ENCODE measurements around the gene ZNF8. TPM values are rescaled to one million over a fixed set of nuclear protein-coding genes. Genes with fewer than 3 reads are reported as not detected.

Gene ZNF8
- polyA plus RNA-seq, 2 of the 4 experiments (the other 2 are of a cell fraction) = 2.3 to 4.0 TPM

- Histone ChIP-seq H3K9me3 (peaks cover 88% of the 10 kb centered on the region), H3K27ac (no peak overlapping the region), H3K4me3 (no peak overlapping the region), H3K4me2 (no peak overlapping the region), H3K4me1 (no peaks in the 10 kb centered on the region)
- ChIA-PET POLR2A (interaction anchor here (2.0 kb wide), 1 partner anchor 85 kb away, joined by 15 read pairs; the partner anchor contains the start of gene ZNF497), CTCF (interaction anchor here (0.5 to 1.9 kb wide), 2 partner anchors 243 to 325 kb away, joined by 5 to 7 read pairs; partner anchors contain the start of gene ZBTB45)
- TF ChIP-seq GATA3 (IDR thresholded peaks at IDR 0.05; ENCODE audit: borderline replicate concordance) = no peak
- TF ChIP-seq CTCF (IDR thresholded peaks at IDR 0.05) = no peak
- TF ChIP-seq HOXA7 (CRISPR knock-in tag; IDR thresholded peaks at IDR 0.05) = no peak
- no peak for TF ChIP-seq BHLHE40 (IDR thresholded peaks at IDR 0.05; ENCODE audit: low read depth, low read length)
- no peak for TF ChIP-seq POLR2AphosphoS2 (conservative IDR thresholded peaks at IDR 0.05; ENCODE audit: low read length)
- no peak for TF ChIP-seq MAZ (IDR thresholded peaks at IDR 0.05; ENCODE audit: borderline replicate concordance, low read depth, low read length)
- no peak for TF ChIP-seq MYC (IDR thresholded peaks at IDR 0.05; ENCODE audit: borderline replicate concordance, low read length)
- TF ChIP-seq NFE2L2 (conservative IDR thresholded peaks at IDR 0.05; ENCODE audit: low read length) = no peak
- no peak for TF ChIP-seq SREBF2 (IDR thresholded peaks at IDR 0.05)
- no peak for TF ChIP-seq EHMT2 (IDR thresholded peaks at IDR 0.05; ENCODE audit: low read depth)
- no peak for TF ChIP-seq ELK1 (IDR thresholded peaks at IDR 0.05; ENCODE audit: low read depth, low read length)
- no peak for TF ChIP-seq FOSB (CRISPR knock-in tag; IDR thresholded peaks at IDR 0.05)
- TF ChIP-seq JUN (IDR thresholded peaks at IDR 0.05) = no peak
- TF ChIP-seq HMGXB4 (CRISPR knock-in tag; IDR thresholded peaks at IDR 0.05; ENCODE audit: borderline replicate concordance) = no peak
- TF ChIP-seq JUNB (IDR thresholded peaks at IDR 0.05) = no peak
- no peak for TF ChIP-seq ZC3H11A (IDR thresholded peaks at IDR 0.05)
- no peak for TF ChIP-seq SMC3 (IDR thresholded peaks at IDR 0.05)
- no peak for DNase-seq (ENCODE audit: low read depth in 1 of 2, low spot score in 1 of 2)
- no peak for FAIRE-seq
- ATAC-seq = no peak
- WGBS (ENCODE audit: missing lambda C conversion rate) = 97% methylated on average over 7 of the region's 7 CpGs
Observed at GRCh38 chr19:58277197-58277596, 1.6 kb upstream of the ZNF8 start.

- ATAC-seq = peak in 1 of 2 experiments; percentile 6; a peak in 3 of 6 replicates
- CTCF ChIA-PET = interaction anchor here (0.6 kb wide), 1 partner anchor 251 kb away, joined by 3 read pairs; no protein-coding TSS in a partner anchor
- Histone ChIP-seq H3K4me1 (no peaks in the 10 kb centered on the region), H3K9me3 (peaks cover 88% of the 10 kb centered on the region), H3K27ac (peak overlapping the region; percentile 81 to 92), H3K4me3 (peak overlapping the region; percentile 85), H3K4me2 (peak overlapping the region; percentile 71)
- no peak for FAIRE-seq
- 48% methylated on average over 25 of the region's 25 CpGs for WGBS (ENCODE audit: missing lambda C conversion rate)
- TF ChIP-seq KDM5A (IDR thresholded peaks at IDR 0.05) = no peak
- no peak for TF ChIP-seq ESRRA (IDR thresholded peaks at IDR 0.05; ENCODE audit: borderline replicate concordance, low read length)
- no peak for TF ChIP-seq FOSL2 (IDR thresholded peaks at IDR 0.05)
- TF ChIP-seq FOSL2 (CRISPR knock-in tag; IDR thresholded peaks at IDR 0.05) = no peak
- TF ChIP-seq PHF8 (IDR thresholded peaks at IDR 0.05; ENCODE audit: borderline replicate concordance, low read depth) = peak; percentile 79; the same call in 1 of the 2 replicates
- peak; percentile 60; the same call in 1 of the 2 replicates for TF ChIP-seq HOXB13 (CRISPR knock-in tag; IDR thresholded peaks at IDR 0.05; ENCODE audit: low read depth)
- no peak for TF ChIP-seq MAX (IDR thresholded peaks at IDR 0.05)
- no peak for TF ChIP-seq HES2 (IDR thresholded peaks at IDR 0.05)
- no peak for TF ChIP-seq CTCF (IDR thresholded peaks at IDR 0.05)
- no peak for TF ChIP-seq TP53 (CRISPR knock-in tag; IDR thresholded peaks at IDR 0.05)
- TF ChIP-seq RCOR1 (IDR thresholded peaks at IDR 0.05; ENCODE audit: low read depth, low read length) = no peak
- no peak for TF ChIP-seq MYC (IDR thresholded peaks at IDR 0.05; ENCODE audit: borderline replicate concordance, low read length)
- peak; percentile 10 for TF ChIP-seq MAFK (IDR thresholded peaks at IDR 0.05; ENCODE audit: partially characterized antibody)
- POLR2A ChIA-PET = interaction anchor here (0.6 to 2.0 kb wide), 9 partner anchors 8 to 103 kb away, joined by 3 to 15 read pairs (median 4); partner anchors contain the start of genes ERVK3-1, ZNF274, ZNF497 and ZNF544
- DNase-seq (ENCODE audit: low read depth in 1 of 2, low spot score in 1 of 2) = no peak
Observed at GRCh38 chr19:58277748-58278540, 811 bp upstream of the ZNF8 start.
